ENCODE data around the gene VAX1.

Gene VAX1

GRCh38 chr10:117163954-117164548, 26.0 kb upstream of the VAX1 start:
- DNase-seq, result no peak

DNA sequence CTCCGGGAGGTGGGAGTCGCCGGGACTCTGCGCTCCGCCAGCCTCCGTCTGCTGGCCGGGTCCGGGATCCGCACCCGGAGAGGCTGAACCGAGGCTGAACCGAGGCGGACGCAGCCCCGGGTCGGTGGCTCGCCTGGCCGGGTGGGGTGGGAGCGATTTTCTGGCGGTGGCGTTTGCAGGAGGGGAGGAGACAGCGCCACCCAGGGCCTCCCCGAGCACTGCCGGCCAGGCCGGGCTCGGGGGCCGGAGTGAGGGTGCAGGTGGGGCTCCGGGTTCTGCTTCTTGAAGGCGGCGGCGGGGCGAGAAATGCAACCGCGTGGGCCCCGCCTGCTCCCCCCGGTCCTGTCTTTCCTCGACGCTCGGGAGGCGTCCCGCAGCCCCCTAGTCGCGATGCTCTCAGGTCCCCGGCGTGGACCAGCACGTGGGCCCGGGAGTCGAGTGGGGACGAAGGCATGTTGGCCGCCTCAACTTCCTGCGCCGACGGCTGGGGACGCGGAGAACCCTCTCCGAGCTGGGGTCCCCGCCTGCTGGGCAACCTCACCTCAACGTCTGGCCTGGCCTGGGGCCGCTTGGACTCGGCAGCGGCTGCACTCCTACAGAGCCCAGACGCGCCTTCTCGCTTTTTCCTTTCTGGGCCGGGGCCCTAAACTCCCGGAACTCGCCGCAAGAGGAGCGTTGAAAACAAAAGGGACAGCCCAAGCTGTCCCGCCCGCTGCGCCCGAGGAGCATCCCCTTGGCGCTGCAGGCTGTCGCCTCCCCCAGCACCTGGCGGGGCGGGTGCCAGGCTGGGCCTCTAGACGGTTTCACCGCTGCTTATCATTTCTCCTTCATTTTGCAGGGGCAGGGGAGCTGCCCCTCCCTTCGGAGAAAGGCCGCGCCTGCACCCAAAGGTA, 25.2 kb upstream of the VAX1 start:
- no peak for DNase-seq

DNA sequence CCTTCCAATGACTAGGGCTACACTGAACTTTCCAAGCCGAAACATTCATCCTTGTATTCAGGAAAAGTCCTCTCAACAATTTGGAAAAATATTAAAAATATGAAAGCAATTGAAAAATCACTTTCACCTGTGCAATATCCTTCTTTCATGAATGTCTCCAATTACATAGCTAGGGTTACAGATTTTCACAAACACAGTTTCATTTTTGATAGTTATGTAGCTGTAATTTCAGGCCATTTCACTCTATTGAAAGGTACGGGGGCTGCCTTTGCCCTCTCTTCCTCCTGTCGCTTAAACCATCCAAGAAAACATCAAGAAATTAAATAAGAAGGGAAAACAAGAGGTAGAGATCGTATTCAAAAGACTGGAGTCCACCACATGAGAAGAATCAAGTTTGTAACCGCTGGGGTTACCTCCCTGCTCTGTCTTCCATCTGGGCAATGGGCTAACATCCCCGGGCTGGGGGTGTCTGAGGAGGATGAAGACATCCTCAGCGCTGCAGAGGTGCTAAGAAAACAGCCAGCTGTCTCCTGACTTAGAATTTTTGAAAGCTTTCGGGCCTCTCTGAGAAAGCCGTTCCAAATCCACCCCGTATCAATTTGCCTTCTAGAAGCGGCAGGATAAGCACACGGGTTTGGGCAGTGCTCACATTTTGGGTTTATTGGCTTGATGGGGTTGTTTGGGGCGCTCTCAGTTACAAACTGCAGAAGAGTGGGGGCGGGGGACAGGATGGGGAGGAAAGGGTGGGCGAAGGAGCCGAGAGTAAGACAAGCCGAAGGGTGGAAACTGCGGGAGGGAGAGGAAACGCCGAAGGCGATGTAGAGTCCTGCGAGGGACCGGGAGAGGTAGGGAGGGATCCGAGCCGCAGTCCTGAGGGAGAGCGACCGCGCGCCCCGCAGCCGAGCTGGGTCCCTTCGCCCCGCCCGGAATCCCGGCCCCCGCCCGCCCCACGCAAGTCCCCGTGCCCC, 24.3 kb upstream of the VAX1 start:
- no peak for DNase-seq

DNA sequence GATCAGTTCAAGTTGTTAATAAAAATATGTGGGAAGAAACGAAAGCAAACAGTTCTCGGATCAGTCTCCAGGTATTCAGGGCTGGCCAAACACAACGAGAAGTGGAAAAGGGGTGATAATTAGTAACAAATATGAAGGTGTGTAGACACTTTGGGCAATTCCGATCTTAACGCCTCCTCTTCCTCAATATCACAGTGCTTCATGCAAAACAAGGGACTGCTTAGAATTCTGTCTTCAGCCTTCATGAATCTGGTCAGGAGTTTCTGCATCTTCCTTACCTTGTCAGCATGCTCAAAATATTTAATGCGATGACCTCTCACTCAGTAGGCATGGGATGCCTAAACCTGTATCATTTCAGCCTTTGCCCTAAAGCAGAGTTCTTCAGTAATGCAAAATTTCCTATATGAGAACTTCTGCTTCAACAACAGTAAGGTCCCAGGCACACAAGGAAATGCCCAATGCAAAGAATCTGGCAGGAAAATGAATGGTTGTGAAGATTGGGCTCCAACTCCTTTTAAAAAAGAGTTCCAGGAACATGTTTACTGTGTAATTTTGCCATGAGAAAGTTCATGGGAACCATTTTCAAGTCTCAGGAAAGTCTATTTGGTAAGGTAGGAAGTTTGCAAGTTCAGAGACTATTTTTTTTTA, 23.4 kb upstream of the VAX1 start:
- DNase-seq, result no peak

DNA sequence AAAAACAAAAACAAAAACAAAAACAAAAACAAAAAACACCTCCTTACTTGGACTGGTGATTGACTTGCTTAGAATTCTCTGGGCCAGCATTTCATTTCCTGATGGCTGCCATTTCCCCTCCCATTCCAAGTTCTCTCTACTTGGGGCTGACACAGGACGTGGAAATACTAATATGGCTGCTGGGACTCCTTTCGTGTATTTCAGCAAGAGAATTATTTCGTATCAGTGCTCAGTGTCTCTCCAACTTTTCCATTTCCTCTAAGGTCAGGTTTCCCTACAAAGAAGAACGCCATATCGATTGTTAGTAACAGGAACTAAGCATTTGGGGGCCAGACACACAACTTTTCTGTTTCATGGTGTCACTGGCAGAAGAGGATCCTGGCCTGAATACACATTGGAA, 22.5 kb upstream of the VAX1 start:
- DNase-seq, result no peak

- no peak for DNase-seq
These were observed 21.3 kb upstream of the VAX1 start for GRCh38 chr10:117159390-117159789.

DNA sequence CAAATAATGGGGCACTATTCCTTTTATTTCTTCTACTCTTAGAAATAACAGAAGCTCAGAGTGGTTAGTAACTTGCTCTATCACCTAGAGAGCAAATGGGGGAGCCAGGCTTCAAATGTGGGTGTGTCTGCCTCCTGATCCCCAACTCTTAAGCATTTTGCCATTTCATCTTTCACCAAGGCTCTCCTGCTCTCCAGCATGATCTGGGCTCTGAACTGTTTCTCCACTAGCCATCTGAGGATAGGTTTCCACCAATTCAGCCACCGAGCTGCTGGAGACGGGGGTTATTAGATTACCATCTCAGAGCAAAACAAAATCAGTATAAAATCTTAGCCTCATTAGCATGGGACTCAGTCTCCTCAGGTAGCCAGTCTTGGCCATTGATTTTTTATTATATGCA, 20.2 kb upstream of the VAX1 start:
- DNase-seq, result no peak

DNA sequence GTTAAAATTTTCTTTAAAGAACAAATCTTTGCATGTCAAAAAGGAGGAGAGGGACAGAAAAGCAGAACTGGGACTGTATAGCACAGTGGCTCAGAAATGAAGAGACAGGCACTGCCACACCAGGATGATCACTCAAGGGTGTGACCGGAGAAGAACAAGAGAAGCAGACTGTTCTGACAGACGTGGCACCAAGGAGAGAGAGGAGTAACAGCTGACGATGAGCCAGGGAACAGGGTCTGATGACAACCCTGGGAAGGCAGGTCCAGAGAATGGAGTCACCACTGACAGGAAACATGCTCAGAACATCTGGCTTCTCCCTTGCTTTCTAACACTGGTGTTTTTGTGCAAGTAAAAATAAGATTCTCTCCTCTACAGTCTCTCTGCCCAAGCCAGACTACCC, 14.6 kb upstream of the VAX1 start:
- DNase-seq, result no peak

GRCh38 chr10:117148284-117148683, 10.2 kb upstream of the VAX1 start:
- DNase-seq, result no peak

DNA sequence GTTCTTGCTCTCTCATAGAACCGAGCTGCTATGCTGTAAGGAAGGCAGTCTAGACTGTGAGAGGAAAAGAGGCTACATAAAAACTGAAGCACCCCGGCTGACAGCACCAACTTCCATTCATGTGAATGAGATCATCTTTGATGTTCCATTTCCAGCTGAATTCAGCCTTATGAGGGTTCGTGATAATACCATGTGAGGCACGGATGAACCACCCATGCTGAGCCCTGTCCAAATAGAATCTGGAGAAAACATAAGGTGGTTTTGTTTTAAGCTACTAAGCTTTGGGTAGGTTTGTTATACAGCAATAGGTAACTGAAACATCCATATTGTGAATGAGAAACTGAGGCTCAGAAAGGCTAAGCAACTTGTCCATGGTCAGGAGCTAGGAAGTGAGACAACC, 6.9 kb upstream of the VAX1 start:
- no peak for DNase-seq

DNA sequence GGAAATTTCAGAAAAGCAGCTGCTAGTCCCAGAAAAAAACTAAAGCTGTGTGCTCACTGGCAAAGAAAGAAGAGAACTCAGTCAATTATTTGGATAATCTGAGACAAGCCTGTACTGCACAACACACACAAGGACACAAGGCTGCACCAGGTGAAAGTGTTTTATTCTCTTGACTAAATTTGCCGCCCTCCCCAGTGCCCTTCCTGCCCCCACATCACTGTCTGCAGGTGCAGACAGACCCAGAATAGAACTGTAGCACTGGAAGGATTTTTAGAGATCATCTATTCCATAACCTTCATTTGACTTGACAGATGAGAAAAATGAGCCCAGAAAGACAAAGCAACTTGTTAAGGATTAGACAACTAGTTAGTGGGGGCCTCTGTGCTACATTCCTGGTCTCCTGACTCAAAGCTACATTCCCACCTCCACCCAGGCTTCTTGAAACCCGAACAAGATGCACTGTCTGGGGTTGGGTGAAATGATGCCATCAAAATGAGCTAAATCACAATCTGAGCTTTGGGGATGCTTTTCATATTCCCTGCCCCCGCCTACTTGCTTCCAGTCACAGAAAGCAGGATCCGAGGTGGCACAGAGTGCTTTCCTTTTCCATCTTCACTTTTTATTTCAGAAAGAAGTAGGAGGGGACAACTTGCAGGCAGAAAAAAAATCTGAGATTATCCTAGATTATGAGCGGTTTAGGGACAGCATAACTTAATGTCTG, 5.2 kb upstream of the VAX1 start:
- no peak for DNase-seq

DNA sequence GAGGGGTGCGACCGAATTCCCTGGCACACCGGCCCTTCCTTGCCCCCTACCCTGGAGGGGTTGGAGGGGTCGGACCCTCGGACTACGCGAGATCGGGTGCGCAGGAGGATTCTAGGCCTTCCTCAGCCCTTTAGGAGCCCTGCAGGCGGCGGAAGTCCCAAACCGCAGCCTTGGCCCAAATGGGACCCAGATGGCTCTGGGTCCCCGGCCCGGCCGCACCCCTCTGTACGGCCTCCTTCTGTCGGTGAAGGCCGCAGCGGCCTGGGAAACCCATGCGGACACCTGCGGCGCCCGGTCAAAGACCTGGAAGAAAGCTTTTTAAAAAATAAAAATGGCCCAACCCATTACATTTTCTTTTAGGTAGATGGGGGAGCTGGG, 2.4 kb upstream of the VAX1 start:
- DNase-seq, result no peak

DNA sequence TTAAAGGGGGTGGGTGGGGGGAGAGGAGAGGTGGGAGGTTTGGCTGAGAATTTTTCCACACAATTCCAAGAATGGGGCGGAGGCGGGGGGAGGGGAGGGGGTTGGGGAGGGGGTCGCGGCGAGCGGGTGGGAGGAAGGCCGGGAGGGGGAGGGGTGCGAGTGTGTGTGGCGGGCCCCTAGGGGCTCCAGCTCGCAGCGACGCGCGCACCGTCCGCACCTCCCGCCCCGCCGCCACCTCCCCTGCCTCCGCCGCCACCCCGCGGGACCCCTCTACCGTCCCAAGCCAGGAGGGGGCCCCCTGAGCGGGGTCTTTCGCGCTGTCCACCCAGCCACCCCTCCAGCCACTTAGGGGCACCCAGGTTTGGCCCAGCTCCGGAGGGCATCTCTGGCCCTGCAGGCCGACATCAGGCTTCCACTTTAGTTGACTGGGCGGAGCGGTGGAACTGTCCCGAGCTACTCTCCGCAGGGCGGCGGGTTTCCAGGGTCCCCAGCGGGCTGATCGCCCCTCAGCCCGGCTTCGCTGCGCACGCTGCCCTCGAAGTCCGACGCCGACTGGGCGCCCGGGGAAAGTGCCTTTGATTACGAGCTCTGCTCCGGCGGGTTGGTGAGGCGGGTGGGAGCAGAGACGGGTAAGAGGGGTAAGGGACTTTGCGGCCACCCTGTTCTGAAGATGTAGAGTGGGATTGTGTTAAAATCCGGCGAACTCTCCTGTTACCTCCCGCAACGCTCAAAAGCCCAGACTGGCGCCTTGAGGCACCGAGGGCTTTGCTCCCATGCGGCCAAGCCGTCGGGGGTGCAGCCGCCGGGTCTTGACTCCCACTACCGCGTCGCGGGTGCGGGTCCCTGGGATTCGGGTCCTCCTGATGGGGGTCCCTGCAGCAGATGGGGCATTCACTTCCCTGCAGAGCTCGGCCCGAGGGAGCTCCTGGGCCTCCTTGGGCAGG, 1.8 kb upstream of the VAX1 start:
- DNase-seq, result no peak

DNA sequence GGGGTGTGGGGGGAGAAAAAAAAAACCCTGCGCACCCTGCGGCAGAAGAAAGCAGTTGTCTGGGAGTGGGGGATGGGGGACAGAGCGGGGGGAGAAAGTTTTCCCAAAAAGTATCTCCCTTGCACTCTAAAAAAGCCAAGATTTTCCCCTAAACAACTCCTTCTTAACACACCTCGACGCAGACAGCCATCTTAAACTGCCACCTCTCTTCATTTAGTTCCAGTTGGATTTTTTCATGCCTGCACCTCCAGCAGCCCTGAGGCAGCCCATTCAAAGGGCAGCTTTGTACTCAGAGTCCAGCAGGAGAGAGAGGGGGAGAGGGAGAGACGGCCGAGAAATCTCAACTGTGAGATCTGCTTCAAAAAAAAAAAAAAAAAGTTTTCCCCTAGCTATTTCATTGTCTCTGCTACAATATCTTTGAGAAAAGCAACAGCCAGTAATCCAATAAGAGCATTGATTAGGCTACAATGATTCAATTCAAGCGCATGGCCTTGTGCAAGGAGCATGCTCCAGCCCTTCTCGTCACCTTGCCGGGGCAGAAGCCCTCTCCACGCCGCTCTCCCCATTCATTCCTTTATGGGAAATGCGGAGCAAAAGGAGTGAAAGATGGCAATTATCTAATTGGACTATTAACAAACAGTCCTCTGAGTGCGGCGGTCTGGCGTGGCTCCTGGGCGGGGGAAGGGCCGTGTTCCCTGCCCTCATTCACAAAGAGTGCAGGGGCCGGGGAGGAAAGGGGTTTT, 939 bp upstream of the VAX1 start:
- DNase-seq, result no peak

DNA sequence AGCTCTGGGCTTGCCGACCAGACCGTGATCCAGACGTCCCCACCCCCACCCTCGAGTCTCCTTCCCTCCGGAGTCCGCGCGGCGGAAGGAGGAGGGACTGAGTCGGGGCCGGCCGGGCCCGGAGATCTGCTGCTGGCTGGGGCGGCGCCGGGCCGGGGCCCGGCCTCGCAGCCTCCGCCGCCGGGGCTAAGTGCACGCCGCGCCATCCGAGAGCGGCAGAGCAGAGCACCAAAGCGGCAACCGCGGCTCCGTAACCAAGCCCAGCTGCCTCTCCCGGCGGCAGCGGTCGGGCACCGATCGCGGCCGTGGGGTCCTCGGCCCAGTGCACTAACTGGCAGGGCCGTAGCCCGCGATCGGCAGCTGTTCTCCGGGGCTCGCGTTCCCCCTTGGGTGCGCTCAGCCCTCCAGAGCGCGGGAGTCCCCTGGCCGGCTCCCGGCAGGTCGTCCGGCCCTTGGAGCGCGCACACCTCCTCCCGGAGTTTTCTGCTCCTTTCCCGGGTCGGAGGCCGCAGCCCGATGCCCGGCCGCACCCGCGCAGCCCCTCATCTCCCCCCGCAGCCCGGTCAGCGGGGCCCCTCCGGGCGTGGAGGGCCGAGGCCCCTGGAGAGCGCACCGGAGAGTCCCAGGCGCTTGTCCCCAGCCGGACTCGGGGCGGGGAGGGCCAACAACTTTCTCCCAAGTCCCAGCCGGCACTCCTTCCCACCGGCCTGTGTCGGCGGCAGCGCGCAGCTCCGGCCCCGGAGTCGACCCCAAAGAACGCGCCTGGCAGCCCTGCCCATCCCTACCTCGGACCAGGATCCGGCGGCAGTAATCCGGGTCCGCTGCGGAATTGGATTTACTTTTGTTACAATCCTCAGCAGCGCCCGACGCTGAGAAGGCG, 799 bp downstream of the VAX1 start:
- DNase-seq, result no peak

DNA sequence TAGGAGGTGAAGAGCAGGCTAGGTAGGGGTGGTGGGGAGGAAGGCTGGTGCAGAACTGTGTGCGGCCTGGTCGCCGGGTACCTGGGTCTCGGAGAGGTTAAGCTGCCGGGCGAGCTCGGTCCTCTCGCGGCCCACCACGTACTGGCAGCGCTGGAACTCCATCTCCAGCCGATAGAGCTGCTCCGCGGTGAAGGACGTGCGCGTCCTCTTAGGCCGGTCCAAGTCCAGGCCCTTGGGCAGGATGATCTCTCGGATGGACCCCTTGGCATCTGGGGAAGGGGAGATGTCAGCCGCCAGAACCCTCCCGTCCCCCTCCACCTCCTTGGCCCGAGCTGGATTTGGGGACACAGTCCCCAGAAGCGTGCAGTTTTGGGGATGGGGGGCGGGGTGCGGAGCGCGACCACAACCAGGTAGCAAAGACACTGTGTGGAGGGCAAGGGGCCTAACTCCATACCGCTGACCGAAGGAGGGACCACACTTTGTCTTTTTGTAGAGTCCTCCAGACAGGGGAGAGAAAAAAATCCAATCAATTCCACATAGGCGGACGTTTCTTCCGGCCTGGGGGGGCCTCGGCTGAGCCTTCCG, 1.6 kb downstream of the VAX1 start:
- DNase-seq, result no peak

- DNase-seq, result no peak
These were observed 2.5 kb downstream of the VAX1 start for GRCh38 chr10:117135480-117136140.

GRCh38 chr10:117135026-117135372, 3.1 kb downstream of the VAX1 start:
- DNase-seq, result no peak

All from activated T-cell treated with anti-CD3 and anti-CD28 coated beads, Interleukin-2, amount 50 U/mL, for 1 hour (primary cell).